NB4 (cell line): ENCODE measurements around the gene SKOR2.

Experiments used
- CTCF ChIP-seq: IDR thresholded peaks from one replicate; pipeline ENCODE4 v1.5.1; 2012; ENCODE audit warnings: low read depth, low read length
- MAX ChIP-seq: IDR thresholded peaks from 2 replicates; pipeline ENCODE4 v1.6.1; 2011; ENCODE audit warnings: low read depth, low read length
- MYC ChIP-seq: IDR thresholded peaks from 2 replicates; pipeline ENCODE4 v1.6.1; 2011; ENCODE audit warnings: low read depth, low read length

- no peak for TF ChIP-seq MAX
- TF ChIP-seq CTCF: no peak
- no peak for TF ChIP-seq MYC
These were observed at the start of gene SKOR2 for GRCh38 chr18:47251289-47252120.
